Neural progenitor cell (in vitro differentiated cells): ENCODE results near the gene UCN2. TPM values are rescaled to one million over a fixed set of nuclear protein-coding genes. Genes with fewer than 3 reads are reported as not detected.
A peak's percentile ranks its signal among the peaks of the same experiment; 100 is the strongest.

Experiments used
- DNase-seq: peaks from one replicate; pipeline ENCODE4 v3.0.0-alpha.2; 2016; ENCODE audit warnings: low spot score
- H2AFZ ChIP-seq: fragments of 200-600 bp; sonication (generic); replicated peaks from 2 replicates; pipeline ENCODE4 v1.6.1; 2016; ENCODE audit warnings: antibody characterized with exemption
- H3F3A ChIP-seq: fragments of 200-600 bp; sonication (generic); 2 replicates; pipeline ENCODE4 v1.6.1; 2016; ENCODE audit warnings: antibody characterized with exemption, low read depth
- H3K27ac ChIP-seq: fragments of 200-600 bp; sonication (generic); 2 replicates; pipeline ENCODE4 v1.5.1; 2016; ENCODE audit warnings: mild to moderate bottlenecking
- H3K27me3 ChIP-seq: fragments of 200-600 bp; sonication (generic); 2 replicates; pipeline ENCODE4 v1.6.1; 2016; ENCODE audit warnings: mild to moderate bottlenecking, moderate library complexity
- H3K36me3 ChIP-seq: fragments of 200-600 bp; sonication (generic); 2 replicates; pipeline ENCODE4 v1.5.1; 2016
- H3K4me1 ChIP-seq: fragments of 200-600 bp; sonication (generic); 2 replicates; pipeline ENCODE4 v1.6.1; 2016; ENCODE audit warnings: mixed run types
- H3K4me2 ChIP-seq: fragments of 200-600 bp; sonication (generic); 2 replicates; pipeline ENCODE4 v1.6.1; 2016
- H3K4me3 ChIP-seq: fragments of 200-600 bp; sonication (generic); 2 replicates; pipeline ENCODE4 v1.5.1; 2016
- H3K79me2 ChIP-seq: fragments of 200-600 bp; sonication (generic); 2 replicates; pipeline ENCODE4 v1.6.1; 2016; ENCODE audit warnings: low read depth
- H3K9ac ChIP-seq: fragments of 200-600 bp; sonication (generic); 2 replicates; pipeline ENCODE4 v1.6.1; 2016
- H3K9me3 ChIP-seq: fragments of 200-600 bp; sonication (generic); 2 replicates; pipeline ENCODE4 v1.5.1; 2016; ENCODE audit warnings: low read depth
- H4K20me1 ChIP-seq: fragments of 200-600 bp; sonication (generic); 2 replicates; pipeline ENCODE4 v1.6.1; 2016; ENCODE audit warnings: low read depth
- H3K27ac Mint-ChIP-seq: 3 replicates; pipeline ENCODE4 v1.8.0; 2021; ENCODE audit warnings: mixed read lengths
- H3K27me3 Mint-ChIP-seq: 2 replicates; pipeline ENCODE4 v1.8.0; 2022; ENCODE audit warnings: low read depth, mild to moderate bottlenecking, inconsistent platforms, moderate library complexity, mixed read lengths; ENCODE audit not compliant: insufficient read depth
- H3K36me3 Mint-ChIP-seq: 3 replicates; pipeline ENCODE4 v1.8.0; 2021; ENCODE audit warnings: mixed read lengths
- H3K4me1 Mint-ChIP-seq: 3 replicates; pipeline ENCODE4 v1.8.0; 2021; ENCODE audit warnings: mixed read lengths
- H3K4me3 Mint-ChIP-seq: 3 replicates; pipeline ENCODE4 v1.8.0; 2021; ENCODE audit warnings: mild to moderate bottlenecking, moderate library complexity, mixed read lengths
- H3K9me3 Mint-ChIP-seq: 3 replicates; pipeline ENCODE4 v1.8.0; 2020; ENCODE audit warnings: mixed read lengths
- CTCF ChIP-seq: fragments of 200-600 bp; sonication (generic); IDR thresholded peaks from 2 replicates; pipeline ENCODE4 v1.5.1; 2017; ENCODE audit warnings: antibody characterized with exemption, mild to moderate bottlenecking
- EZH2 ChIP-seq: fragments of 200-600 bp; sonication (generic); IDR thresholded peaks from 2 replicates; pipeline ENCODE4 v1.6.1; 2017; ENCODE audit warnings: antibody characterized with exemption, mild to moderate bottlenecking, moderate library complexity
- EZH2phosphoT487 ChIP-seq: fragments of 200-600 bp; sonication (generic); IDR thresholded peaks from 2 replicates; pipeline ENCODE4 v1.6.1; 2017; ENCODE audit warnings: antibody characterized with exemption
- total RNA-seq: library from RNA; depleted of rRNA; stranded (reverse); fragments of >200 nt; gene quantifications from 2 replicates; pipeline ENCODE4 v1.2.3, GENCODE V29; 2015; ENCODE audit warnings: low replicate concordance

Gene UCN2
- total RNA-seq, 1 donor from 2014 or later = not detected

DNA sequence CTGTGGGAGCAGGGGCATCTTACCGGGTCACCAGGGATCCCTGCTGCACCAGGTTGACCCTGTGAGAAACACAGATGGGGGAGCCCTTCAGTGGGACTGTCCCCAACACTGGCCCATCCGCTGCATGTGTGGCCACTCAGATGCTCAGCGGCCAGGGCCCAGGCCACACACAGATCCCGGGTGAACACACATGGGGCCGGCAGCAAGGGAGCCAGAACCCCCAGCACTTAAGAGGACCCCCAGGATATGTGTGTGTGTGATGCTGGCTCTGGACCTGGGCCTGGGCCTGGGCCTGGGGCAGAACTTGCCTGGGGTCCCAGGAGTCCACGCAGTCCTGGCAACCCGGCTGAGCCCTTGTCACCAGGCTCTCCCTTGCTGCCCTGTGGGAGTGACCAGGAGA is 4.9 kb upstream of the UCN2 start:
- Histone ChIP-seq H4K20me1 (no peaks in the 10 kb centered on the region), H3K79me2 (no peaks in the 10 kb centered on the region), H2AFZ (no peak overlapping the region), H3K9ac (no peak overlapping the region), H3K9me3 (no peaks in the 10 kb centered on the region), H3K36me3 (no peaks in the 10 kb centered on the region), H3K4me3 (no peak overlapping the region), H3K4me1 (peaks cover 6% of the 10 kb centered on the region), H3K4me2 (no peak overlapping the region), H3F3A (peaks cover 3% of the 10 kb centered on the region), H3K27me3 (no peaks in the 10 kb centered on the region), H3K27ac (no peak overlapping the region)
- TF ChIP-seq CTCF = no peak
- no peak for TF ChIP-seq EZH2
- no peak for TF ChIP-seq EZH2phosphoT487
- Mint-ChIP-seq H3K27me3 (peaks cover 6% of the 10 kb centered on the region), H3K4me3 (no peak overlapping the region), H3K36me3 (peaks cover 7% of the 10 kb centered on the region), H3K27ac (no peak overlapping the region), H3K9me3 (no peaks in the 10 kb centered on the region), H3K4me1 (peaks cover 8% of the 10 kb centered on the region)
- no peak for DNase-seq

DNA sequence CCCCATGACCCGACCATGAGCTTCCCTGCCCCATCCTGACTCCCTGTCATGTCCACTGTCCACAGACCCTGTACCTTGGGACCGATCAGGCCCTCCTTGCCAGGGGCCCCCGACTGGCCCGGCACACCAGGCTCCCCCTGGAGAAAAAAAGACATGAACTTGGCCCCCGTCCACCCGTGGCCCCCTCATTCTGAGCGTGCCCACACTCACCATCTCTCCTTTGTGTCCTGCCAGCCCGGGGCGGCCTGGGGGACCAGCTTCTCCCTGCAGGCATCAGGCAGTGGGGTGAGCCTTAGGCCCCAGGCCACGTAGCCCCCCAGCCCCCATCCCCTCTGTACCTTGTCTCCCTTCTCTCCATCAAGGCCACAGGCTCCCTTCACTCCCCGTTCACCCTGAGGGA is 3.9 kb upstream of the UCN2 start:
- Mint-ChIP-seq H3K4me1 (peaks cover 14% of the 10 kb centered on the region), H3K27me3 (peaks cover 5% of the 10 kb centered on the region), H3K4me3 (no peak overlapping the region), H3K27ac (peak overlapping the region; percentile 55), H3K36me3 (peaks cover 7% of the 10 kb centered on the region), H3K9me3 (no peaks in the 10 kb centered on the region)
- H3K27me3 ChIP-seq = no peaks in the 10 kb centered on the region
- TF ChIP-seq EZH2 = no peak
- TF ChIP-seq CTCF = no peak
- no peak for TF ChIP-seq EZH2phosphoT487
- H3K4me3 ChIP-seq = no peak overlapping the region
- peaks cover 15% of the 10 kb centered on the region for H3K4me1 ChIP-seq
- no peak overlapping the region for H3K9ac ChIP-seq
- H2AFZ ChIP-seq = no peak overlapping the region
- no peak overlapping the region for H3K27ac ChIP-seq
- H4K20me1 ChIP-seq = no peaks in the 10 kb centered on the region
- no peak overlapping the region for H3K4me2 ChIP-seq
- H3F3A ChIP-seq = peaks cover 8% of the 10 kb centered on the region
- no peak for DNase-seq
- no peaks in the 10 kb centered on the region for H3K9me3 ChIP-seq
- no peaks in the 10 kb centered on the region for H3K36me3 ChIP-seq
- H3K79me2 ChIP-seq = no peaks in the 10 kb centered on the region

DNA sequence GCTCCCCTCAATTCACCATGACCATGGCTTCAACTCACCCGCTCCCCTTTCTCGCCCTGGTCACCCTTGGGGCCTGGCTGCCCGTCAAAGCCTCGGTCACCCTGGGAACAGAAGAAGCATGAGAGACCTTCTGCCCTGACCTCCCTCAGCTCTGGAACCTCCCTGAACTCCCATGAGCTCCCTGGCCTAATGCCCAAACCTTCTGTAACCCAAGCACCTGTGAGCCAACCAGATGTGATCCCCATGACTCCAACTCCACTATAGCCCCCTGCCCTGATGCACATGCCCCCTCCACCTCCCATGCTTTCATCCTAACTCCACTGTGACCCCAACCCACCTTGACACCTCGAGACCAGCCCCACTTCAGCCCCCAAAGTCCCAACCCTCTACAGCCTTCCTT is 3.5 kb upstream of the UCN2 start:
- H3K79me2 ChIP-seq = no peaks in the 10 kb centered on the region
- no peaks in the 10 kb centered on the region for H3K27me3 ChIP-seq
- H3K4me2 ChIP-seq = no peak overlapping the region
- H3K36me3 ChIP-seq = no peaks in the 10 kb centered on the region
- no peak overlapping the region for H3K9ac ChIP-seq
- H3K4me1 ChIP-seq = peaks cover 15% of the 10 kb centered on the region
- H3K4me3 ChIP-seq = no peak overlapping the region
- H4K20me1 ChIP-seq = no peaks in the 10 kb centered on the region
- H3K9me3 ChIP-seq = no peaks in the 10 kb centered on the region
- peaks cover 5% of the 10 kb centered on the region for H3K27me3 Mint-ChIP-seq
- no peak overlapping the region for H2AFZ ChIP-seq
- H3K9me3 Mint-ChIP-seq = no peaks in the 10 kb centered on the region
- peaks cover 10% of the 10 kb centered on the region for H3F3A ChIP-seq
- peaks cover 14% of the 10 kb centered on the region for H3K4me1 Mint-ChIP-seq
- H3K27ac ChIP-seq = no peak overlapping the region
- no peak for TF ChIP-seq EZH2
- TF ChIP-seq EZH2phosphoT487 = no peak
- no peak for TF ChIP-seq CTCF
- peaks cover 7% of the 10 kb centered on the region for H3K36me3 Mint-ChIP-seq
- no peak for DNase-seq
- H3K4me3 Mint-ChIP-seq = no peak overlapping the region
- peak overlapping the region; percentile 20 for H3K27ac Mint-ChIP-seq
